Esophagus squamous epithelium (tissue), 5 donors: ENCODE results near the gene SLC17A5. TPM values are rescaled to one million over a fixed set of nuclear protein-coding genes. Genes with fewer than 3 reads are reported as not detected.
"Not testable (repeated sequence)": the region's sequence is repeated elsewhere in the genome, so short reads cannot be mapped to it uniquely, and the experiment has no call there.

Experiments used
- DNase-seq: peaks from one replicate; lab custom pipeline; 2025; lab: John Stamatoyannopoulos, UW
- H3K27ac ChIP-seq, 4 donors: fragments of 200-600 bp; sonication (generic); one replicate each; pipeline ENCODE4 v1.5.1; 2016 to 2019; ENCODE audit warnings: mild to moderate bottlenecking in 1 of 4
- H3K27me3 ChIP-seq, 4 donors: fragments of 200-600 bp; sonication (generic); 1 replicate in 3 of 4; 2 replicates in 1 of 4; pipeline versions ENCODE4 v1.5.1 to v1.6.0; 2017 to 2021; ENCODE audit warnings: antibody characterized with exemption in 1 of 4
- H3K36me3 ChIP-seq, 3 donors: fragments of 200-600 bp; sonication (generic); one replicate each; pipeline ENCODE4 v1.5.1; 2016 to 2019
- H3K4me1 ChIP-seq, 3 donors: fragments of 200-600 bp; sonication (generic); one replicate each; pipeline ENCODE4 v1.5.1; 2017 to 2019
- H3K4me3 ChIP-seq, 4 donors: fragments of 200-600 bp; sonication (generic); 1 replicate in 3 of 4; 2 replicates in 1 of 4; pipeline ENCODE4 v1.5.1; 2016 to 2019; ENCODE audit warnings: mild to moderate bottlenecking in 2 of 4, moderate library complexity in 1 of 4
- H3K9me3 ChIP-seq, 3 donors: fragments of 200-600 bp; sonication (generic); one replicate each; pipeline ENCODE4 v1.5.1; 2016 to 2019
- POLR2A ChIP-seq, 4 donors: fragments of 450-650 bp; IDR thresholded peaks; one replicate each; pipeline ENCODE4 v1.6.1; 2017; ENCODE audit warnings: antibody characterized with exemption in 4 of 4, mild to moderate bottlenecking in 4 of 4, moderate library complexity in 3 of 4
- whole genome bisulfite sequencing, 2 donors: methylation state at CpG; one replicate each; pipeline ENCODE4 v1.1.5; 2018; 5-methylcytosine and 5-hydroxymethylcytosine counted together
- intact Hi-C: fragments of 100-400 bp; cut with DNase I; formaldehyde crosslinking; loops from one replicate; pipeline ENCODE4 v1.15.0; 2022
- total RNA-seq, 4 donors: library from RNA; depleted of rRNA; stranded (reverse); fragments of >200 nt; gene quantifications; one replicate each; pipeline ENCODE4 v1.1.0, GENCODE V29; 2016
- TF ChIP-seq, protein P1 (sequence below), 6 experiments: fragments of 450-650 bp in 4 of 6; fragments of 200-600 bp in 2 of 6; sonication (generic) in 2 of 6; IDR thresholded peaks; one replicate each; pipeline ENCODE4 v1.5.1; 2016 to 2019; ENCODE audit warnings: antibody characterized with exemption in 6 of 6, mild to moderate bottlenecking in 4 of 6, moderate library complexity in 4 of 6
- donor health status: DM: yes; HTN: yes; CAD: no.

The SLC17A5 gene
- total RNA-seq, 4 donors from 2014 or later, result 6.7 to 13.7 (median 9.9) TPM

- TF ChIP-seq, protein P1, sequence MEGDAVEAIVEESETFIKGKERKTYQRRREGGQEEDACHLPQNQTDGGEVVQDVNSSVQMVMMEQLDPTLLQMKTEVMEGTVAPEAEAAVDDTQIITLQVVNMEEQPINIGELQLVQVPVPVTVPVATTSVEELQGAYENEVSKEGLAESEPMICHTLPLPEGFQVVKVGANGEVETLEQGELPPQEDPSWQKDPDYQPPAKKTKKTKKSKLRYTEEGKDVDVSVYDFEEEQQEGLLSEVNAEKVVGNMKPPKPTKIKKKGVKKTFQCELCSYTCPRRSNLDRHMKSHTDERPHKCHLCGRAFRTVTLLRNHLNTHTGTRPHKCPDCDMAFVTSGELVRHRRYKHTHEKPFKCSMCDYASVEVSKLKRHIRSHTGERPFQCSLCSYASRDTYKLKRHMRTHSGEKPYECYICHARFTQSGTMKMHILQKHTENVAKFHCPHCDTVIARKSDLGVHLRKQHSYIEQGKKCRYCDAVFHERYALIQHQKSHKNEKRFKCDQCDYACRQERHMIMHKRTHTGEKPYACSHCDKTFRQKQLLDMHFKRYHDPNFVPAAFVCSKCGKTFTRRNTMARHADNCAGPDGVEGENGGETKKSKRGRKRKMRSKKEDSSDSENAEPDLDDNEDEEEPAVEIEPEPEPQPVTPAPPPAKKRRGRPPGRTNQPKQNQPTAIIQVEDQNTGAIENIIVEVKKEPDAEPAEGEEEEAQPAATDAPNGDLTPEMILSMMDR (IDR thresholded peaks at IDR 0.05), result no peak
- TF ChIP-seq POLR2A (IDR thresholded peaks at IDR 0.05), result no peak
- WGBS, 2 donors, result 76 to 81% methylated on average over 5 of the region's 5 CpGs
Measured at GRCh38 chr6:73690056-73690455, 36.3 kb upstream of the SLC17A5 start.

DNA sequence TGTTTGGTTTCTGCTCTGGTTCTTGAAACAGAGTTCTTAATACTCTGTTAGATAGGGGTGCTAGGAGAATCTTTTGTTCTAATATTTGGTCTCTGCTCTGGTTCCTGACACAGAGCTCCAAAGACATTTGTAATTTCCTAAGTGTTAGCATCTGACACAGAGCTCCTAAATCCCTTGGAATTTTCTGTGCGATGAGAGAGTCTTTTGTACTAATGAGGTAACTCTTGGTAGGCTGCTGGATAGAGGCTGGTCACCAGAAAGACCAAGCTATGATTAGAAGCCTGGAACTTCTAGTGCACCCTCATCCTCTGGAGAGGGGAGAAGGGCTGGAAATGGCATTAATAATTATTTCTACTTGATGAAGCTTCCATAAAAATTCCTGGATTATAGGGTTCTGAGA, 34.6 kb upstream of the SLC17A5 start:
- Histone ChIP-seq H3K27ac (no peak overlapping the region), H3K4me3 (no peak overlapping the region), H3K4me1 (no peaks in the 10 kb centered on the region), H3K36me3 (no peaks in the 10 kb centered on the region), H3K27me3 (no peaks in the 10 kb centered on the region), H3K9me3 (peaks cover 0 to 7% (median 0%) of the 10 kb centered on the region in 3 donors)
- 38 to 70% methylated on average over 1 of the region's 1 CpG for WGBS, 2 donors
- intact Hi-C loops, result no loop called here
- TF ChIP-seq, protein P1 (IDR thresholded peaks at IDR 0.05), result no peak
- TF ChIP-seq POLR2A (IDR thresholded peaks at IDR 0.05), result no peak
- DNase-seq, result no peak

More at GRCh38 chr6:73690056-73690455, 36.3 kb upstream of the SLC17A5 start:
- H3K4me3 ChIP-seq, result no peak overlapping the region
- H3K9me3 ChIP-seq, result no peaks in the 10 kb centered on the region
- H3K27me3 ChIP-seq, result no peaks in the 10 kb centered on the region
- no peak for DNase-seq
- no peaks in the 10 kb centered on the region for H3K36me3 ChIP-seq
- H3K27ac ChIP-seq, result no peak overlapping the region
- intact Hi-C loops, result no loop called here
- H3K4me1 ChIP-seq, result peaks cover 0 to 8% (median 6%) of the 10 kb centered on the region in 3 donors

DNA sequence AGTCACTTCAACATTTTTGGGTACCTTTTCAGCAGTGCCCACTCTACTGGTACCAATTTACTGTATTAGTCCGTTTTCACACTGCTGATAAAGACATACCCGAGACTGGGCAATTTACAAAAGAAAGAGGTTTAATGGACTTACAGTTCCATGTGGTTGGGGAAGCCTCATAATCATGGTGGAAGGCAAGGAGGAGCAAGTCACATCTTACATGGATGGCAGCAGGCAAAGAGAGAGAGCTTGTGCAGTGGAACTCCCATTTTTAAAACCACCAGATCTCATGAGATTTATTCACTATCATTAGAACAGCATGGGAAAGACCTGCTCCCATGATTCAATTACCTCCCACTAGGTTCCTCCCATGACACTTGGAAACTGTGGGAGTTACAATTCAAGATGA, 29.8 kb upstream of the SLC17A5 start:
- WGBS, 2 donors, result 80 to 83% methylated on average over 2 of the region's 2 CpGs
- H3K9me3 ChIP-seq, H3K4me3 ChIP-seq, intact Hi-C loops, H3K36me3 ChIP-seq, H3K4me1 ChIP-seq, H3K27me3 ChIP-seq, H3K27ac ChIP-seq, DNase-seq: not testable (repeated sequence)

GRCh38 chr6:73680289-73680918, 26.6 kb upstream of the SLC17A5 start:
- Histone ChIP-seq H3K4me1 (peaks cover 0 to 6% (median 0%) of the 10 kb centered on the region in 3 donors), H3K27me3 (no peaks in the 10 kb centered on the region), H3K4me3 (no peak overlapping the region), H3K36me3 (no peaks in the 10 kb centered on the region), H3K27ac (no peak overlapping the region), H3K9me3 (peaks cover 0 to 7% (median 6%) of the 10 kb centered on the region in 3 donors)
- intact Hi-C loops, result no loop called here
- no peak for DNase-seq
- WGBS, 2 donors, result 43 to 46% methylated on average over 5 of the region's 5 CpGs
- no peak for TF ChIP-seq POLR2A (IDR thresholded peaks at IDR 0.05)
- TF ChIP-seq, protein P1 (IDR thresholded peaks at IDR 0.05), result no peak

DNA sequence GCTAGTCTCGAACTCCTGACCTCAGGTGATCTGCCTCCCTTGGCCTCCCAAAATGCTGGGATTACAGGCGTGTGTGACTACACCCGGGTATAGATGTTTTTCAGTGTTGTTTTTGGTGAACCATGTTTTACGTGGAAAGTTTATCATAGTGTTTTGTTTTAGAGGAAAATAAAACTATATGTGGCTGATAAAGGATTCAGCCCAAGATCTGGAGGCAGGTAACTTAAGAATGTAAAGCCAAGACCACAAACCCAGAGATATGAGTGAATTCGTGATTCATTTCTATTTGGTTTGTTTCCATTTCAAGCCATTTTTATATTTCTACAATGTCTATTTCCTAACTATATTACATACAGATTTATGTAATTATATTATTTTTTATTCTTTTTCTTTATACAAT, 26.1 kb upstream of the SLC17A5 start:
- not testable (repeated sequence) for DNase-seq, H3K4me3 ChIP-seq, H3K27me3 ChIP-seq, H3K9me3 ChIP-seq, H3K27ac ChIP-seq, H3K4me1 ChIP-seq, H3K36me3 ChIP-seq
- 68 to 69% methylated on average over 5 of the region's 5 CpGs for WGBS, 2 donors
- intact Hi-C loops, result loop anchor here (5.0 kb wide), 1 partner anchor 52 kb away; no protein-coding TSS in a partner anchor

DNA sequence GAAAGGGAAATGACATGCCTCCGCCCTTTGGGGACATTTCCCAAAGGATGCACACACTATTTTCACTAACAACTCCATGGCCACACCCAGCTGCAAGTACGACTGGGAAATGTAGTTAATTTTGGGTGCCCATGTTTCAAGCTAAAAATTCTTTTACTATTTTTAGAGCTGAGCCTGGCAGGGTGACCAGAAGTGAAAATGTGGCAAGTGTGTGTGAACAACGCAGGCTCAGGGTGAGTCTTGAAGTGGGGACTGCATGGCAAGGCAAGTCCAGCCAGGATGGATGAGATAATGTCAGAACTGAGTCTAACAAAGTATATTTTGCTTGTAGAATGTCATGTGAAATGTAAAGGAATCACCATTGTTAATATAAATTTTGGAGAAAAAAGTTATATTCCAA, 25.2 kb upstream of the SLC17A5 start:
- 51 to 78% methylated on average over 2 to 3 of the region's 3 CpGs for WGBS, 2 donors

More for the DNA sequence above, 25.2 kb upstream of the SLC17A5 start:
- no peaks in the 10 kb centered on the region for H3K27me3 ChIP-seq
- no peak for TF ChIP-seq POLR2A (IDR thresholded peaks at IDR 0.05)
- TF ChIP-seq, protein P1 (IDR thresholded peaks at IDR 0.05), result no peak
- intact Hi-C loops, result loop anchor here (5.0 kb wide), 1 partner anchor 53 kb away; no protein-coding TSS in a partner anchor
- no peak overlapping the region for H3K27ac ChIP-seq
- H3K36me3 ChIP-seq, result no peaks in the 10 kb centered on the region
- H3K4me1 ChIP-seq, result peaks cover 0 to 6% (median 0%) of the 10 kb centered on the region in 3 donors
- no peak for DNase-seq
- no peak overlapping the region for H3K4me3 ChIP-seq
- peaks cover 0 to 7% (median 6%) of the 10 kb centered on the region in 3 donors for H3K9me3 ChIP-seq
